GM18951 (cell line): ENCODE data around the gene PPA2.

Experiments
- POLR2A ChIP-seq: IDR thresholded peaks from 4 replicates; pipeline ENCODE4 v1.6.1; 2011; ENCODE audit warnings: mild to moderate bottlenecking; ENCODE audit not compliant: insufficient read length, insufficient read depth; ENCODE audit errors: extremely low read depth
- in situ Hi-C: fragments of 300-500 bp; cut with MboI; formaldehyde crosslinking; loops from one replicate; pipeline ENCODE4 v1.12.0; 2022; ENCODE audit warnings: low sequenced_read_pairs, mixed read lengths, inconsistent platforms; ENCODE audit not compliant: unreplicated experiment

Gene PPA2

DNA sequence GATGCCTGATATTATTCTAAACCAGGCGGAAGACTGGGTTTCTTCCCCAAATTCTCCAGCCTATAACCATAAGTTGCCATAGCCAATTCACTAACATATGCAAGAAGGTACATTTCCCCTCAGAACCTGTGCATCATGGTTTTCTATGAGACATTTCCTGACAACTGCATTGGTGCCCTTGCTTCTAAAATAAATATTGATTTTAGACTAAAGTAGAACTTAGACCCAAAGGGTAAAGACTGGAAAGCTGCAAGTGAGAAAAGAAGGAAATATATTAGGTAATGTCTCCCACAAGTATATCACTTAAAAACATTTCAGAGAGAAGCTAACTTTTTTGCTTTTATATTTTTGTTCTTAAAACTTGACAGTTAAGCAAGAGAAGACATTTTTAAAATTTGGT, 125.1 kb downstream of the PPA2 start:
- TF ChIP-seq POLR2A, result no peak
- in situ Hi-C loops, result no loop called here

DNA sequence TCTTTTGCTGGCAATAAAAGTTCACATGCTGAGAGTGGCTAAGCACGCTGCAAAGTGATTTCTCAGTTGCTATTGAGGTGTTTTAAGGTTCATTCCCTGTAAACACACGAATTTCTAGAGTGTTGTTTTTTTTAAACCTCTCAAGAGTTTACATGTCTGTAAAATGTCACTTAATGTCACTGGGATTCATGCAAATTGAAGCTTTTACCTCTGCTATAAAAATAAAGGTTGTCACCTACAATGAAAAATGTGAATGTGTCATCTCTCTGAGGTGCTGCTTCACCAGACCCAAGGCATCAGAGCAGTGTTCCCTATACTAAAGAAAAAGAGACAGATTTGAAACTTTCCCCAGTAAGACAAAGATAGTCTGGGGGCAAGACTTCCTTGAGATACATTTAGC, 127.0 kb downstream of the PPA2 start:
- in situ Hi-C loops, result no loop called here

DNA sequence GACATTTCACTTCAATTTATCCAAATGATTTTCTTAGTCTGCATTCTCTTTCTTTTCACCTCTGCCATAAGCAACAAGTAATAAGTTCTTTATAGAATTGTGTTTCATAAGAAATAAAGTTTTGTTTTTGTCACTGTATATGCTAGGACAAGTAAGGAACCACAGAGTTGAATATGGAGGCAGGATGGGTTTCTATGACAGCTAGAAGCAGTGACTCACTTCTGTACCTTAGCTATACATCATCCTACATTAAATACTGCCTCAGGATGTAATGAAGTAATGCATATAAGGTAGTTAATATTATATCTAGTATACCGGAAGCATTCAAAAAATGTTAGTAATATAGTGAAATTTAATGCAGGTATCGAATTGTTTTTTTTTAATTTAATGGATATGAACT, 128.0 kb downstream of the PPA2 start:
- in situ Hi-C loops, result no loop called here
- no peak for TF ChIP-seq POLR2A

More for the DNA sequence above, 127.0 kb downstream of the PPA2 start:
- no peak for TF ChIP-seq POLR2A

DNA sequence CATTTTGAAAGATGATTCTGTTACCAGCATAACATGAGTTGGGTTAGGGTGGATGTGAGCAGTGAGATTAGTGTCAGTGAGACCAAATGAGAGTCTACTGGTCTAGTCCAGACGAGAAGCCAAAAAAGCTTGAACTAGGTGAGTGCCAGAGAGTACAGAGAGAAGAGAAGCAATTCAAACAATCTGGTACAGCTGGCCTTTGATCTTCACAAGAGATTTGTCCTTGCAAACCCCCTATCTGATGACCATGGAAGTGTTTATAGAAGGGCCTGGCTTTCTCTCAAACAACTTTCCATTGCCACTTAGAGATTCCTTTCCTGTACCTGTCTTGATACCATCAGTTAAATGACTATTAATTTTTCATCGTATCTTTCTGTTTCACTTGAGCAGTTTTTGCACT, 128.5 kb downstream of the PPA2 start:
- in situ Hi-C loops, result no loop called here
- TF ChIP-seq POLR2A, result no peak

DNA sequence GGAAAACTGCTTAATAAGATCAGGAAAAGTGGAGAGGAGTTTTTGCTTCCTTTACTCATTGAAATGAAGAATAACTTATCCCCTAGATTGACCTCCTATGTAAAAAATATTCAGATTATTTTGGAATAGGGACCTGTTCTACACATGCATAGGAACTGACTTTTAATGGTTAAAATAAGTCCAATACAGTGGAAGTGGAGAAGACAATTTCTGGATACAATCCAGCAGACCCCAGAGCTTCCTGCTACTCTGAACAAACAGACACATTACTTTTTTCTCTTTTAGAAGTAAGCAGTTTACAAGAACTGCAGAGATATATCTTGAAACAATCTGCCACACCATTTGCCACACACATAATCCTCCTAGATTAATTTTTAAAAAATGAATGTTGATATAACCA, 129.7 kb downstream of the PPA2 start:
- no peak for TF ChIP-seq POLR2A
- in situ Hi-C loops, result no loop called here

DNA sequence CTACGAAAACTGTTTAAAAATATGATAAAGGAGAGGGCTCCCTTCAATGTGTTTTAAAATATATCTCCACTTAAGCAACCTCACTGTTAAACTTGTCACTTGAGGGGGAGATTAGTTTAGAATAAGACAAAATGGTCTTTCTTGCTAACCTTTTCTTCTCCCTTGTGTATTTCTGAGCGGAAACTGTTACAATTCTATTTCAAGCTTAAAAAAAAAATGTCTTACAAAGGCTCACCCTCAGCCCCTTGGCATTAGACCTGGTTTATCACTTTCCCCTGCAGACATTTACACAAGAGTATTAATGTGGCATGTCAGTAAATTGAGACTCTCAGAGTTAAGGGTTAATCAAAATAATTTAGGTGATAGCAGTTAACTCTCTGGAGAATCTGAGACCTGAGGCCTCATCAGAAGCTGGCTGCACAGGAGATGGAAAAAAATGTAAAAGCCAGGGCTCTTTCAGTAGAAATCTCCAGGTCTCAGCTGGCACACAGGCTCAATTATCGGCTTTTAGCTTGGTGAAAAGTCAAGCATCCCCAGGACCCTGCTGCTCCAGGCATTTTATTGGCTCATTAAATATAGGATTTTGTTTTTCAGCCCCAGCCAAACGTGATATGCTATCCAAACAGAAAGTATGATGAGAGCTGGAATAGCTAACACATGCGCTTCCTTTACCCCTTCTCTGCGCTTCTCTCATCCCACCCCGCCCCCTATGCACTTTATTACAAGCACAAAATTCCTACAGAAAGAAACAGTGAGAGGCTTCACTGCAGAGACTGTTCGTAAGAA, 130.5 kb downstream of the PPA2 start:
- TF ChIP-seq POLR2A, result no peak
- in situ Hi-C loops, result no loop called here

DNA sequence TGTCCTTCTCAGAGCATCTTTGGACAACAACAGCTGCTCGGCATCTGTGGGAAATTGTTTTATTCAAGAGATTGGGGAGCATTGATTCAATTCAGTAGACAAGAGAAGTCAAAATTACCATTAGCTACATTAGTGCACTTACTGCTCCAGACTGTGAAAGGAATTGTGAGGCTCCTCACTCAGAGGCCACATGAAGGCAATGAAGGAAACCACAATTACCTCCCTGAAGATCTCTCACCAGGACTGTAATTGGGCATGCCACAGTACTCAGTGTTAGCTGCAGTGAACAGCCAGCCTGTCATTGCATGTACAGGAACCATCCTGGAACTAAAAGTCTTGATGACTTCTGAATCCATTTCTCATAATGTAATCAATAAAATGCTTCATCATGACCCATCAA, 144.8 kb downstream of the PPA2 start:
- in situ Hi-C loops, result no loop called here
- no peak for TF ChIP-seq POLR2A

DNA sequence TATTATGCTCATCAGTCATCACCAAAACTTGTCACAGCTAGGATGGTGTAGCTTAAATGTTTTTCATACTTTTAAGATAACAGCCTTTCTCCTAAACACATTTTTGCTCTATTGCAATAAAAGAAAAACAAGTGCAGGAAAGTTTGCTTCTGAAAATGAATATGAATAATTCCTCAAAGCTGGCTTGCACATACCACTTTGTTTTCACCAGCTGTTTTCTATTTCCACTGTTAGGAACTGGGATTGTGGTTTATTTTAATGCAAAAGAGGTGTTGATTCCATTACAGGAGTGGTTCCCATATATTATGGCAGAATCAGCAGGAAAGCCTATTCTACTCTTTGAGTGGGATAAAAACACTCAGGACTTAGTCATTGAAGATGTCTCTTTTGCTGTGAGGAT, 145.9 kb downstream of the PPA2 start:
- in situ Hi-C loops, result no loop called here
- TF ChIP-seq POLR2A, result no peak

DNA sequence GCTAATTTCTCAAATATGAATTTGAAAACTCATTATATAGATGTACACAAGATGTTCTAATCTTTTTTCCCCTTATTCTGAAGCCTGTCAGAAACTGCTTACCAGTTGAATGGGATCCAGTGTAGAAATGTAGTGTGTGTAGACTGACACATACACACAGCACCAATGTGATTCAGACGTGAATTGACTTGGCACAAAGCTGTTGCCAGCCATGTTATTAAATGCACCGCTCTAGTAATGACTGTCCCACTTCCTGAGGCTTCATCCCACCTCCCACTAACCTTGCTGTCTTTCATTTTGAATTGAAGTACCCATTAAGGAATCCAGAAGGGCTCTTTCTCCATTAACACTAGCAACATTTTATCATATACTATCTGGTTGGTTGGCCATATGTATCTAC, 146.6 kb downstream of the PPA2 start:
- in situ Hi-C loops, result no loop called here
- no peak for TF ChIP-seq POLR2A
